PC-3 (cell line): ENCODE data around the gene TMEM30B. TPM values are rescaled to one million over a fixed set of nuclear protein-coding genes. Genes with fewer than 3 reads are reported as not detected.

Source experiments
- ATAC-seq: fragments of 200-7000 bp; cut with Tn5 transposase; 2 replicates; pipeline ENCODE4 v1.9.1; 2020; ENCODE audit warnings: mild to moderate bottlenecking, moderate library complexity
- BruUV-seq: library from RNA; stranded (reverse); fragments of 400-500 nt; replicated peaks from 2 replicates; lab custom pipeline; 2021; lab: Mats Ljungman, UMichigan
- CTCF ChIA-PET: fragments of 300-600 bp; sonication (Branson Sonifier 250); formaldehyde crosslinking; loops from one replicate; lab custom pipeline; 2022; ENCODE audit warnings: antibody characterized with exemption; lab: Charles Lee
- POLR2A ChIA-PET: fragments of 300-600 bp; sonication (Branson Sonifier 250); formaldehyde crosslinking; loops from one replicate; lab custom pipeline; 2022; ENCODE audit warnings: antibody characterized with exemption; ENCODE audit not compliant: unreplicated experiment; lab: Charles Lee
- DNase-seq: peaks from one replicate; pipeline ENCODE4 v3.0.0-alpha.2; 2015
- H2AFZ ChIP-seq: fragments of 300-600 bp; sonication (generic); 2 replicates; pipeline ENCODE4 v1.6.0; 2016; ENCODE audit warnings: antibody characterized with exemption, low read length
- H3F3A ChIP-seq: fragments of 300-600 bp; sonication (generic); one replicate; pipeline ENCODE4 v1.6.0; 2017; ENCODE audit warnings: antibody characterized with exemption, low read length, control low read depth, mild to moderate bottlenecking; ENCODE audit not compliant: unreplicated experiment
- H3K27ac ChIP-seq: fragments of 300-600 bp; sonication (generic); 2 replicates; pipeline ENCODE4 v1.5.1; 2016; ENCODE audit warnings: mild to moderate bottlenecking, low read length
- H3K27me3 ChIP-seq: fragments of 300-600 bp; sonication (generic); 2 replicates; pipeline ENCODE4 v1.6.1; 2016; ENCODE audit warnings: low read length, mixed read lengths
- H3K36me3 ChIP-seq: fragments of 300-600 bp; sonication (generic); 2 replicates; pipeline ENCODE4 v1.6.1; 2016; ENCODE audit warnings: low read depth, mixed run types, low read length, mixed read lengths
- H3K4me1 ChIP-seq: fragments of 300-600 bp; sonication (generic); 2 replicates; pipeline ENCODE4 v1.5.1; 2016; ENCODE audit warnings: low read length; ENCODE audit not compliant: insufficient read depth
- H3K4me2 ChIP-seq: fragments of 300-600 bp; sonication (generic); 2 replicates; pipeline ENCODE4 v1.6.0; 2016; ENCODE audit warnings: low read length
- H3K4me3 ChIP-seq: fragments of 300-600 bp; sonication (generic); 2 replicates; pipeline ENCODE4 v1.5.1; 2016; ENCODE audit warnings: mild to moderate bottlenecking, low read length, mixed read lengths
- H3K79me2 ChIP-seq: fragments of 300-600 bp; sonication (generic); 2 replicates; pipeline ENCODE4 v1.6.1; 2017; ENCODE audit warnings: low read length, mixed read lengths
- H3K9ac ChIP-seq: fragments of 300-600 bp; sonication (generic); 2 replicates; pipeline ENCODE4 v1.6.0; 2016; ENCODE audit warnings: mild to moderate bottlenecking, low read length
- H3K9me2 ChIP-seq: fragments of 300-600 bp; sonication (generic); replicated peaks from 2 replicates; pipeline ENCODE4 v1.6.1; 2016; ENCODE audit warnings: mixed run types, low read length, mixed read lengths
- H3K9me3 ChIP-seq: fragments of 300-600 bp; sonication (generic); 2 replicates; pipeline ENCODE4 v1.6.1; 2016; ENCODE audit warnings: low read length, mixed read lengths
- H4K20me1 ChIP-seq: fragments of 300-600 bp; sonication (generic); 2 replicates; pipeline ENCODE4 v1.6.1; 2016; ENCODE audit warnings: low read length, mixed read lengths
- EZH2 ChIP-seq: fragments of 300-600 bp; sonication (generic); IDR thresholded peaks from one replicate; pipeline ENCODE4 v1.6.1; 2017; ENCODE audit warnings: antibody characterized with exemption, mild to moderate bottlenecking, low read length; ENCODE audit not compliant: unreplicated experiment
- EZH2phosphoT487 ChIP-seq: fragments of 300-600 bp; sonication (generic); IDR thresholded peaks from 2 replicates; pipeline ENCODE4 v1.6.1; 2018; ENCODE audit warnings: mild to moderate bottlenecking, antibody characterized with exemption, low read length, borderline replicate concordance
- intact Hi-C: fragments of 100-400 bp; cut with micrococcal nuclease; formaldehyde crosslinking; loops from 2 replicates; pipeline ENCODE4 v1.9.0; 2023
- total RNA-seq: library from RNA; depleted of rRNA; stranded (reverse); fragments of >200 nt; gene quantifications from 2 replicates; pipeline ENCODE4 v1.2.3, GENCODE V29; 2014
- TF ChIP-seq, protein P1 (sequence below): fragments of 300-600 bp; sonication (generic); conservative IDR thresholded peaks from 2 replicates; pipeline ENCODE4 v1.5.1; 2017; ENCODE audit warnings: antibody characterized with exemption, low read depth, mild to moderate bottlenecking, low read length

TMEM30B gene
- total RNA-seq, 1 experiment from 2014 or later, result 70.6 TPM

DNA sequence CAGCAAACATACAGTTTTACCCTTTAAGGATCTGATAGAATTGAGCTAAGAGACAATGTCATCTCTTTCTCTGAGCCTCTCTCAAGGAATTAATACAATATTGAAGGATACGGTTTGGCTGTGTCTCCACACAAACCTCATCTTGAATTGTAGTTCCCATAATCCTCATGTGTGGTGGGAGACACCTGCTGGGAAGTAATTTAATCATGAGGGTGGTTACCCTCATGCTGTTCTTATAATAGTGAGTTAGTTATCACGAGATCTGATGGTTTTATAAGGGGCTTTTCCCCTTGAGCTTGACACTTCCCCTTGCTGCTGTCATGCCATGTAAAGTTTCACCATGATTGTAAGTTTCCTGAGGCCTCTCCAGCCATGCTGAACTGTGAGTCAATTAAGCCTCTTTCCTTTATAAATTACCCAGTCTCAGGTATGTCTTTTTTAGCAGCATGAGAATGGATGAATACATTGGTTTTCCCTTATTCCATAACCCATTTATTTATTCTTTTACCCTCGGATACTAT is 47.6 kb downstream of the TMEM30B start:
- CTCF ChIA-PET, result interaction anchor here (1.0 kb wide), 1 partner anchor 609 kb away, joined by 4 read pairs; no protein-coding TSS in a partner anchor
- H3K27me3 ChIP-seq, result no peaks in the 10 kb centered on the region
- intact Hi-C loops, result no loop called here
- no peaks in the 10 kb centered on the region for H3K36me3 ChIP-seq
- H3K4me1 ChIP-seq, result no peaks in the 10 kb centered on the region
- POLR2A ChIA-PET, result interaction anchor here (0.6 kb wide), 1 partner anchor 367 kb away, joined by 3 read pairs; no protein-coding TSS in a partner anchor
- ATAC-seq, result no peak
- DNase-seq, result no peak
- H3K9me2 ChIP-seq, result no peaks in the 10 kb centered on the region
- no TSS peak for BruUV-seq
- TF ChIP-seq, protein P1, sequence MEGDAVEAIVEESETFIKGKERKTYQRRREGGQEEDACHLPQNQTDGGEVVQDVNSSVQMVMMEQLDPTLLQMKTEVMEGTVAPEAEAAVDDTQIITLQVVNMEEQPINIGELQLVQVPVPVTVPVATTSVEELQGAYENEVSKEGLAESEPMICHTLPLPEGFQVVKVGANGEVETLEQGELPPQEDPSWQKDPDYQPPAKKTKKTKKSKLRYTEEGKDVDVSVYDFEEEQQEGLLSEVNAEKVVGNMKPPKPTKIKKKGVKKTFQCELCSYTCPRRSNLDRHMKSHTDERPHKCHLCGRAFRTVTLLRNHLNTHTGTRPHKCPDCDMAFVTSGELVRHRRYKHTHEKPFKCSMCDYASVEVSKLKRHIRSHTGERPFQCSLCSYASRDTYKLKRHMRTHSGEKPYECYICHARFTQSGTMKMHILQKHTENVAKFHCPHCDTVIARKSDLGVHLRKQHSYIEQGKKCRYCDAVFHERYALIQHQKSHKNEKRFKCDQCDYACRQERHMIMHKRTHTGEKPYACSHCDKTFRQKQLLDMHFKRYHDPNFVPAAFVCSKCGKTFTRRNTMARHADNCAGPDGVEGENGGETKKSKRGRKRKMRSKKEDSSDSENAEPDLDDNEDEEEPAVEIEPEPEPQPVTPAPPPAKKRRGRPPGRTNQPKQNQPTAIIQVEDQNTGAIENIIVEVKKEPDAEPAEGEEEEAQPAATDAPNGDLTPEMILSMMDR, result no peak
- no peaks in the 10 kb centered on the region for H3K79me2 ChIP-seq
- H2AFZ ChIP-seq, result no peak overlapping the region
- no peaks in the 10 kb centered on the region for H3F3A ChIP-seq
- H3K9me3 ChIP-seq, result no peaks in the 10 kb centered on the region
- no peak overlapping the region for H3K27ac ChIP-seq
- H4K20me1 ChIP-seq, result no peaks in the 10 kb centered on the region
- H3K4me2 ChIP-seq, result no peak overlapping the region
- H3K4me3 ChIP-seq, result no peak overlapping the region
- H3K9ac ChIP-seq, result no peak overlapping the region

DNA sequence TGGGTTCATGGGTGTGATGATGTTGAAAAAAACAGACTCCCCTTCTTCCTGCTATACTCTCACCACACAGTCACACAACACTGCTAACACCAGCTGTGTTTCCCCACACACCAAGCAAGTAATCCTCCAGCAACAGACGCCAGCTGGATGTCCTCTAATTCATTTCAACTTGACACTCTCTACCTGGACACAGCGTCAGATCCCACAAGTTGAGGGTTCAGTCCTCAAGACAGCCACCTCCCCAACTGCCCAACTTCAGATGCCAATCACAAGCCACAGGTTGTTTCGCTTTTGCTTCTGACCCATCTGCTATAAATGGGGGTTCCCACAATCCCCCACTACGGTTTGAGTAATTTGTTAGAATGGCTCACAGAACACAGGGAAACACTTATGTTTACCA is 49.3 kb downstream of the TMEM30B start:
- Histone ChIP-seq H3K36me3 (no peaks in the 10 kb centered on the region), H4K20me1 (no peaks in the 10 kb centered on the region), H3K4me2 (no peak overlapping the region), H3K79me2 (no peaks in the 10 kb centered on the region), H3K4me1 (no peaks in the 10 kb centered on the region), H2AFZ (no peak overlapping the region), H3K27me3 (no peaks in the 10 kb centered on the region), H3F3A (no peaks in the 10 kb centered on the region), H3K9ac (no peak overlapping the region), H3K4me3 (no peak overlapping the region), H3K9me2 (no peaks in the 10 kb centered on the region), H3K27ac (no peak overlapping the region), H3K9me3 (no peaks in the 10 kb centered on the region)
- DNase-seq, result no peak
- intact Hi-C loops, result no loop called here
- POLR2A ChIA-PET, result no interaction called here
- no TSS peak for BruUV-seq
- CTCF ChIA-PET, result no interaction called here
- ATAC-seq, result no peak
- TF ChIP-seq EZH2phosphoT487 (no peak), EZH2 (no peak)
- TF ChIP-seq, protein P1, result no peak

DNA sequence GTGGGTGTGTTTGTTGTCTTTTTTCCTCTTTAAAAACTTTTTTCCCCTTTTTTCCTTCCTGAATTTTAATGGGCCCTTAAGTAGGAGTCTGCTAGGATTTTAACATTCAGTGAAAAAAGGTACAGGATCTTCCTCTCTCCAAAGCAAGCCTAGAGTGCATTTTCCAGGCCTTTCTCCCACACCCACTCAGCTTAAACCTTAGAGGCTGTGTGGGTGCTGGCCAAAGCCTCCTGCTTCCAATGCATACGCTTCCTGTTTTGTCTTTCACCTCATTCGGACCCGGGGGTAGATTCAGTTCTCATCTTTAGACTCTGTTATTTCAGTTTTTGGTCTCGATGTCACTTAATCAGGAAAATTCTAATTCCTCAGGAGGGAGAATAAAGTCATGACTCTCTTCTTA is 51.2 kb downstream of the TMEM30B start:
- Histone ChIP-seq H3K9me3 (no peaks in the 10 kb centered on the region), H3F3A (no peaks in the 10 kb centered on the region), H2AFZ (peak overlapping the region; percentile 6; the same call in 1 of the 2 replicates), H3K4me3 (no peak overlapping the region), H4K20me1 (no peaks in the 10 kb centered on the region), H3K27ac (no peak overlapping the region), H3K36me3 (no peaks in the 10 kb centered on the region), H3K9me2 (no peaks in the 10 kb centered on the region), H3K27me3 (no peaks in the 10 kb centered on the region), H3K4me1 (no peaks in the 10 kb centered on the region), H3K4me2 (no peak overlapping the region), H3K79me2 (no peaks in the 10 kb centered on the region), H3K9ac (no peak overlapping the region)
- intact Hi-C loops, result no loop called here
- DNase-seq, result no peak
- no peak for ATAC-seq
- no TSS peak for BruUV-seq
- ChIA-PET CTCF (interaction anchor here (0.5 to 0.6 kb wide), 2 partner anchors 50 to 586 kb away, joined by 3 to 4 read pairs; no protein-coding TSS in a partner anchor), POLR2A (no interaction called here)
- TF ChIP-seq, protein P1, result no peak
- TF ChIP-seq EZH2 (no peak), EZH2phosphoT487 (no peak)
